Vagina (tissue), 2 donors: ENCODE results near the gene MCOLN3. TPM values are rescaled to one million over a fixed set of nuclear protein-coding genes. Genes with fewer than 3 reads are reported as not detected.

ENCODE experiments used
- DNase-seq, 2 donors: peaks; one replicate each; pipeline ENCODE4 v3.0.0-alpha.2; 2017; ENCODE audit errors: extremely low spot score in 2 of 2
- H3K27ac ChIP-seq: fragments of 200-600 bp; sonication (generic); one replicate; pipeline ENCODE4 v1.5.1; 2019
- H3K27me3 ChIP-seq: fragments of 200-600 bp; sonication (generic); one replicate; pipeline ENCODE4 v1.5.1; 2019
- H3K36me3 ChIP-seq, 2 donors: fragments of 200-600 bp; sonication (generic); one replicate each; pipeline ENCODE4 v1.5.1; 2017 to 2019
- H3K4me1 ChIP-seq: fragments of 200-600 bp; sonication (generic); one replicate; pipeline ENCODE4 v1.5.1; 2019
- H3K4me3 ChIP-seq, 2 donors: fragments of 200-600 bp; sonication (generic); 1 replicate in 1 of 2; 2 replicates in 1 of 2; pipeline ENCODE4 v1.5.1; 2016 to 2019
- H3K9me3 ChIP-seq: fragments of 200-600 bp; sonication (generic); one replicate; pipeline ENCODE4 v1.5.1; 2019
- POLR2A ChIP-seq, 2 donors: fragments of 450-650 bp; IDR thresholded peaks; one replicate each; pipeline ENCODE4 v1.6.1; 2017; ENCODE audit warnings: antibody characterized with exemption in 2 of 2, mild to moderate bottlenecking in 2 of 2, moderate library complexity in 2 of 2
- POLR2AphosphoS5 ChIP-seq, 2 donors: sonication (generic); formaldehyde crosslinking; IDR thresholded peaks; one replicate each; pipeline ENCODE4 v1.9.0; 2017; ENCODE audit warnings: antibody characterized with exemption in 2 of 2, mild to moderate bottlenecking in 2 of 2, low read depth in 1 of 2; ENCODE audit not compliant: insufficient read depth in 1 of 2
- intact Hi-C: fragments of 100-400 bp; cut with DNase I; formaldehyde crosslinking; loops from one replicate; pipeline ENCODE4 v1.15.1; 2023
- total RNA-seq: library from RNA; depleted of rRNA; stranded (reverse); fragments of >200 nt; gene quantifications from one replicate; pipeline ENCODE4 v1.2.3, GENCODE V29; 2016
- TF ChIP-seq, protein P1 (sequence below), 3 experiments: fragments of 450-650 bp in 2 of 3; fragments of 200-600 bp in 1 of 3; sonication (generic) in 1 of 3; IDR thresholded peaks; one replicate each; pipeline ENCODE4 v1.5.1; 2017 to 2019; ENCODE audit warnings: antibody characterized with exemption in 3 of 3, mild to moderate bottlenecking in 2 of 3, moderate library complexity in 2 of 3

Gene MCOLN3
- total RNA-seq, 1 donor from 2014 or later, result 5.6 TPM

DNA sequence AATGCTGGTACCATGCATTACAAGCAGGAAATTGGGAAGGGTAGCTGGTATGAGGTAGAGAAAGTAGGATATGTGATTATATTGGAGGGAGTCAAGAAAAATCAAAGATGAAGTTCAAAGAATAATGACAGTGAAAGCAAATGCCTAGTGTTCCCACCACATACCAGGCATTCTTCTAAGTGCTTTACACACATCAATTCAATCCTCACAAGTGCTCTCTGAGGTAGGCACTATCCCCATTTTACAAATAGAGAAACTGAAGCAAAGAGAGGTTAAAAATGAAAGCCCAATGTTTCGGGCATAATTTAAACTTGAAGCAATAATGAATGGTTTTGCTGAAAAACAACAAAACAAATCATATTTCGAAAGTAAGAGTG, 40.1 kb upstream of the MCOLN3 start:
- Histone ChIP-seq H3K27me3 (no peaks in the 10 kb centered on the region), H3K4me3 (no peak overlapping the region), H3K27ac (no peak overlapping the region), H3K4me1 (no peaks in the 10 kb centered on the region), H3K9me3 (no peaks in the 10 kb centered on the region), H3K36me3 (no peaks in the 10 kb centered on the region)
- TF ChIP-seq POLR2A (IDR thresholded peaks at IDR 0.05) (no peak), POLR2AphosphoS5 (IDR thresholded peaks at IDR 0.05; ENCODE audit: insufficient read depth in 1 of 2, low read depth in 1 of 2) (no peak)
- TF ChIP-seq, protein P1, sequence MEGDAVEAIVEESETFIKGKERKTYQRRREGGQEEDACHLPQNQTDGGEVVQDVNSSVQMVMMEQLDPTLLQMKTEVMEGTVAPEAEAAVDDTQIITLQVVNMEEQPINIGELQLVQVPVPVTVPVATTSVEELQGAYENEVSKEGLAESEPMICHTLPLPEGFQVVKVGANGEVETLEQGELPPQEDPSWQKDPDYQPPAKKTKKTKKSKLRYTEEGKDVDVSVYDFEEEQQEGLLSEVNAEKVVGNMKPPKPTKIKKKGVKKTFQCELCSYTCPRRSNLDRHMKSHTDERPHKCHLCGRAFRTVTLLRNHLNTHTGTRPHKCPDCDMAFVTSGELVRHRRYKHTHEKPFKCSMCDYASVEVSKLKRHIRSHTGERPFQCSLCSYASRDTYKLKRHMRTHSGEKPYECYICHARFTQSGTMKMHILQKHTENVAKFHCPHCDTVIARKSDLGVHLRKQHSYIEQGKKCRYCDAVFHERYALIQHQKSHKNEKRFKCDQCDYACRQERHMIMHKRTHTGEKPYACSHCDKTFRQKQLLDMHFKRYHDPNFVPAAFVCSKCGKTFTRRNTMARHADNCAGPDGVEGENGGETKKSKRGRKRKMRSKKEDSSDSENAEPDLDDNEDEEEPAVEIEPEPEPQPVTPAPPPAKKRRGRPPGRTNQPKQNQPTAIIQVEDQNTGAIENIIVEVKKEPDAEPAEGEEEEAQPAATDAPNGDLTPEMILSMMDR (IDR thresholded peaks at IDR 0.05), result no peak
- DNase-seq, result no peak
- intact Hi-C loops, result no loop called here

DNA sequence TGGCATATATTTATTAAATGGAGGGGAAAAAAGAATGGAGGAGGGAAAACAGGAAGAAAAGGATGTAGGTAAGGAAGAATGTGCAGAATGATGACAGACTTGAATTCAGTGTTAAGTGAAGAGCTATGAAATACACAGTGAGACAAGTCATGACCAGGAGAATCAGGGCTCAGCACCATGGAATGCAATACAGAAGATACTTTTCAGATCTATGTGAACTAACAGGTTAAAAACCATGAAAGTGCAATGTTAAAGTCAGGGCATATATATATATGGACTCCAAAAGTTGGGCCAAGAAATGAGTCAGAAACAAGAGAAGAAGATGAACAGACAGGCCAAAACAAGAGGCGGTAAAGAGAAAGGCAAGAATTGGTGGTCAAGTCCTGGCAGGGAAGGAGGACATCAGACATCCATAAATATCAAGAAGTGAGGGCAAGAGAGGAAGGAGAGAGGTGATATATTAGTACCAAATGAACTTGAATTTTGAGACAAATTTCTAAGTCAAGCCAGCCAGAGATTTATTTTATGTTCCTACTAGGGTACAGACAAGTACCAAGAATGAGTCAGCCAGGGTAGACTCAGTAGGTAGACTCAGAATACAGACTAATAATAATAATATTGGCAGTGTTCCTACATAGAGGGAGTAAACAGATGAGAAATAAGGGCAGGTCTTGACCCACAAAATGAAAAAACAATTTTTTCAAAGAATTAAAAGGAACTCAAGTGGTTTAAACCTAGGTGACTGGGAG, 39.5 kb upstream of the MCOLN3 start:
- Histone ChIP-seq H3K4me3 (no peak overlapping the region), H3K27ac (no peak overlapping the region), H3K9me3 (no peaks in the 10 kb centered on the region), H3K4me1 (no peaks in the 10 kb centered on the region), H3K27me3 (no peaks in the 10 kb centered on the region), H3K36me3 (no peaks in the 10 kb centered on the region)
- TF ChIP-seq POLR2AphosphoS5 (IDR thresholded peaks at IDR 0.05; ENCODE audit: insufficient read depth in 1 of 2, low read depth in 1 of 2) (no peak), POLR2A (IDR thresholded peaks at IDR 0.05) (no peak)
- TF ChIP-seq, protein P1 (IDR thresholded peaks at IDR 0.05), result no peak
- no peak for DNase-seq
- intact Hi-C loops, result no loop called here

DNA sequence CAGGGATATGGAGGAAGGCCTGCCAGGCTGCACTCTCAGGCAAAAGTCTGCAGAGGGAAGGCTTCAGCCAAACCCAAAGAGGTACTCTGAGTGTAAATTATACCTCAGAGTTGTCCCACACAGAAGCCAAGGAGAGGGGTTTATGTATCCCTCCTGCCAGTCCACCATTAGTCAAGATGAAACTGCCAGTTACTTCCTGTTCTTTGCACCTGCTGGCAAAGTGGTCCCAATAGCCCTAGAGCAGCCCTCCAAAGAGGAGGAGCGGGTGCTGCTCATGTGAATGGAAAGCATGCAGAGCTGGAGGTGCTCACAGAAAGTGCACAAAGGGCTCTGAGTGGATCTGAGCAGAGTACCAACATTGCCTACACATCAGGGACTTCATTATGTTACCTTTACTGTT, 37.1 kb upstream of the MCOLN3 start:
- Histone ChIP-seq H3K9me3 (no peaks in the 10 kb centered on the region), H3K27ac (no peak overlapping the region), H3K27me3 (no peaks in the 10 kb centered on the region), H3K36me3 (no peaks in the 10 kb centered on the region), H3K4me1 (no peaks in the 10 kb centered on the region), H3K4me3 (no peak overlapping the region)
- TF ChIP-seq POLR2A (IDR thresholded peaks at IDR 0.05), result no peak
- no peak for TF ChIP-seq POLR2AphosphoS5 (IDR thresholded peaks at IDR 0.05; ENCODE audit: insufficient read depth in 1 of 2, low read depth in 1 of 2)
- TF ChIP-seq, protein P1 (IDR thresholded peaks at IDR 0.05), result no peak
- DNase-seq, result no peak
- intact Hi-C loops, result no loop called here

DNA sequence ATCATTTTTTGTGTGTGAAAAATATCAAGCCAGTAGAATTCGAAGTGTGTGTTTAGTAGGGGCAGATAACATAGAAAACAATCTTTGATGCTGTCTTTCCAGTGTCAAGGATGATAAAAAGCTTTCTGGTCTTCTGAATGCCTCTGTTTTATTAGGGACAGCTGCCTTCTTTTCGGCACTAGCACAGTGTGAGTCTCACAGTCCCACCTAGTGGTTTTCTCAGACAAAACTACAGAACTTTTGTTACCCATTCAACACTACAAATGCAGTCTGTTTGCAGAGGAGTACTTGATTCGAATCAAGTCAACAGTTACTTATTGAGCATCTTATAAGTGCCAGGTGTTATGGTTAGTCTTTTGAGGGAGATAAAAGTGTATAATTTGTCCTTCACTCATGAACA, 30.6 kb upstream of the MCOLN3 start:
- Histone ChIP-seq H3K4me1 (no peaks in the 10 kb centered on the region), H3K4me3 (no peak overlapping the region), H3K36me3 (no peaks in the 10 kb centered on the region), H3K9me3 (no peaks in the 10 kb centered on the region), H3K27ac (no peak overlapping the region), H3K27me3 (no peaks in the 10 kb centered on the region)
- DNase-seq, result no peak
- intact Hi-C loops, result no loop called here
- TF ChIP-seq, protein P1 (IDR thresholded peaks at IDR 0.05), result peak in 1 of 3 experiments; percentile 36
- TF ChIP-seq POLR2A (IDR thresholded peaks at IDR 0.05), result no peak
- TF ChIP-seq POLR2AphosphoS5 (IDR thresholded peaks at IDR 0.05; ENCODE audit: insufficient read depth in 1 of 2, low read depth in 1 of 2), result no peak

DNA sequence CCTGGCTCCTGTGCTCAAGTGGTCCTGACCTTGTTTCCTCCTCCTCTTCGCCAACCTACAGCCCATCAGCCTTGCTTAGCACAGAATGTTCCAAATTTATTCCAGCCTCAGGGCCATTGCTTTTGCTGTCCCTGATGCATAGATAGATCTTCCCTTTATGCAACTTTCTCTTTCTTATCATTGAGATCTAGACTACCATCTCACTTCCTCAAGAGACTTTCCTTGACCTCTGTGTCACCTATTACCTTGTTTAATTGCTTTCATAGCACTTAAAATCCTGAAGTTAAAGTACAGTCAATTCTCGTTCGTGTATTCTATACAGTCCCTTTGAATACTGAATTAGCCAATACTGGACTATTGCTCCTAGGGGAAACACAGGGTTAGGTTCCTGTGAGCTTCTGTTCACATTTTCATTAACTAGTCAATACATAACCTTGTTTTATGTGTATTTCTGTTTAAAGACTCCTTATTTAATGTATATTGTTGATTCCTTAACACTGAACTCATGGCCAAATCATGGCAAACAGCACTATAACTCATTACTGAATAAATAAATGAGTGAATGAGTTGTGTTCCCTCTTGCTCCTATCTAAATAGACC, 26.2 kb upstream of the MCOLN3 start:
- H3K4me3 ChIP-seq, result no peak overlapping the region
- H3K36me3 ChIP-seq, result no peaks in the 10 kb centered on the region
- no peak overlapping the region for H3K27ac ChIP-seq
- H3K4me1 ChIP-seq, result no peaks in the 10 kb centered on the region
- intact Hi-C loops, result no loop called here
- no peaks in the 10 kb centered on the region for H3K27me3 ChIP-seq
- no peak for DNase-seq
- TF ChIP-seq, protein P1 (IDR thresholded peaks at IDR 0.05), result no peak
- TF ChIP-seq POLR2AphosphoS5 (IDR thresholded peaks at IDR 0.05; ENCODE audit: insufficient read depth in 1 of 2, low read depth in 1 of 2) (no peak), POLR2A (IDR thresholded peaks at IDR 0.05) (no peak)
- H3K9me3 ChIP-seq, result no peaks in the 10 kb centered on the region
